Thyroid gland (tissue), 4 donors: ENCODE results near the gene TBC1D25. TPM values are rescaled to one million over a fixed set of nuclear protein-coding genes. Genes with fewer than 3 reads are reported as not detected.

Experiments
- DNase-seq, 2 donors: peaks; one replicate each; pipeline ENCODE4 v3.0.0-alpha.2; 2019
- H3K27ac ChIP-seq, 3 donors: fragments of 200-600 bp; sonication (generic); 1 replicate in 2 of 3; 2 replicates in 1 of 3; pipeline ENCODE4 v1.5.1; 2016 to 2019; ENCODE audit warnings: mild to moderate bottlenecking in 1 of 3, moderate library complexity in 1 of 3
- H3K27me3 ChIP-seq: fragments of 200-600 bp; sonication (generic); one replicate; pipeline ENCODE4 v1.5.1; 2019
- H3K36me3 ChIP-seq, 2 donors: fragments of 200-600 bp; sonication (generic); one replicate each; pipeline ENCODE4 v1.5.1; 2016 to 2019
- H3K4me1 ChIP-seq, 2 donors: fragments of 200-600 bp; sonication (generic); one replicate each; pipeline ENCODE4 v1.5.1; 2017 to 2019
- H3K4me3 ChIP-seq, 3 donors: fragments of 200-600 bp; sonication (generic); replicated peaks in 1 of 3; 1 replicate in 2 of 3; 2 replicates in 1 of 3; pipeline ENCODE4 v1.5.1; 2016; ENCODE audit warnings: mild to moderate bottlenecking in 1 of 3
- H3K9me3 ChIP-seq: fragments of 200-600 bp; sonication (generic); one replicate; pipeline ENCODE4 v1.5.1; 2017
- POLR2A ChIP-seq, 2 donors: fragments of 450-650 bp; IDR thresholded peaks; one replicate each; pipeline ENCODE4 v1.6.1; 2017; ENCODE audit warnings: antibody characterized with exemption in 2 of 2, mild to moderate bottlenecking in 2 of 2, moderate library complexity in 1 of 2
- WGBS, 2 donors: methylation state at CpG; one replicate each; pipeline ENCODE4 v1.1.5; 2017; 5-methylcytosine and 5-hydroxymethylcytosine counted together
- intact Hi-C: fragments of 100-400 bp; cut with DNase I; formaldehyde crosslinking; loops from one replicate; pipeline ENCODE4 v1.15.1; 2023
- total RNA-seq, 4 donors: library from RNA; depleted of rRNA; stranded (reverse); fragments of >200 nt; gene quantifications; one replicate each; pipeline ENCODE4 v1.2.3, GENCODE V29; 2016
- TF ChIP-seq, protein P1 (sequence below), 6 experiments: fragments of 200-600 bp in 3 of 6; fragments of 450-650 bp in 3 of 6; sonication (generic) in 3 of 6; IDR thresholded peaks; one replicate each; pipeline ENCODE4 v1.5.1; 2016 to 2019; ENCODE audit warnings: antibody characterized with exemption in 6 of 6, mild to moderate bottlenecking in 2 of 6, inconsistent platforms in 1 of 6, moderate library complexity in 1 of 6

Gene TBC1D25
- total RNA-seq, 4 donors from 2014 or later, result 9.4 to 16.5 (median 12.2) TPM

DNA sequence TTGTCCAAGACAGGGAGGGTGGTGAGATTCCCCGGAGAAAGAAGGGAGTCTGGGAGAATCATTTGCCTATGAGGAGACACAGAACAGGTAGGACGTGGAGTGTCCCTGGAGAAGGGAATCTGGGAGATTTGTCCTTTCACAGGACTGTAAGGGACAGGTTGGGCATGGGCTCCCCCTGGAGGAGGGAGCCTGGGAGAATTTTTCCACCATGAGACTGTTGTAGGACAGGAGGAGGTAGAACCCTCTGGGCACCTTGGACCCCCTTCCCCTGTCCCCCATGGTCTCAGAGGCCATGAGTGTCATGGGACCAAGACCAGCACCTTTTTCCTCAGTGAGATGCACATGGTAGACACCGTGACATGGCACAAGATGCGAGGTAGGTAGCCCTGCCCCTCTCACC is 28.0 kb upstream of the TBC1D25 start:
- TF ChIP-seq, protein P1, sequence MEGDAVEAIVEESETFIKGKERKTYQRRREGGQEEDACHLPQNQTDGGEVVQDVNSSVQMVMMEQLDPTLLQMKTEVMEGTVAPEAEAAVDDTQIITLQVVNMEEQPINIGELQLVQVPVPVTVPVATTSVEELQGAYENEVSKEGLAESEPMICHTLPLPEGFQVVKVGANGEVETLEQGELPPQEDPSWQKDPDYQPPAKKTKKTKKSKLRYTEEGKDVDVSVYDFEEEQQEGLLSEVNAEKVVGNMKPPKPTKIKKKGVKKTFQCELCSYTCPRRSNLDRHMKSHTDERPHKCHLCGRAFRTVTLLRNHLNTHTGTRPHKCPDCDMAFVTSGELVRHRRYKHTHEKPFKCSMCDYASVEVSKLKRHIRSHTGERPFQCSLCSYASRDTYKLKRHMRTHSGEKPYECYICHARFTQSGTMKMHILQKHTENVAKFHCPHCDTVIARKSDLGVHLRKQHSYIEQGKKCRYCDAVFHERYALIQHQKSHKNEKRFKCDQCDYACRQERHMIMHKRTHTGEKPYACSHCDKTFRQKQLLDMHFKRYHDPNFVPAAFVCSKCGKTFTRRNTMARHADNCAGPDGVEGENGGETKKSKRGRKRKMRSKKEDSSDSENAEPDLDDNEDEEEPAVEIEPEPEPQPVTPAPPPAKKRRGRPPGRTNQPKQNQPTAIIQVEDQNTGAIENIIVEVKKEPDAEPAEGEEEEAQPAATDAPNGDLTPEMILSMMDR (IDR thresholded peaks at IDR 0.05), result peak in 2 of 6 experiments; percentile 23 to 33
- TF ChIP-seq POLR2A (IDR thresholded peaks at IDR 0.05), result no peak
- 73 to 86% methylated on average over 4 of the region's 4 CpGs for WGBS, 2 donors
- Histone ChIP-seq H3K27me3 (no peaks in the 10 kb centered on the region), H3K27ac (no peak overlapping the region), H3K4me3 (no peak overlapping the region), H3K36me3 (no peaks in the 10 kb centered on the region), H3K9me3 (no peaks in the 10 kb centered on the region), H3K4me1 (no peaks in the 10 kb centered on the region)
- intact Hi-C loops, result no loop called here
- DNase-seq, result peak; percentile 27 to 30

DNA sequence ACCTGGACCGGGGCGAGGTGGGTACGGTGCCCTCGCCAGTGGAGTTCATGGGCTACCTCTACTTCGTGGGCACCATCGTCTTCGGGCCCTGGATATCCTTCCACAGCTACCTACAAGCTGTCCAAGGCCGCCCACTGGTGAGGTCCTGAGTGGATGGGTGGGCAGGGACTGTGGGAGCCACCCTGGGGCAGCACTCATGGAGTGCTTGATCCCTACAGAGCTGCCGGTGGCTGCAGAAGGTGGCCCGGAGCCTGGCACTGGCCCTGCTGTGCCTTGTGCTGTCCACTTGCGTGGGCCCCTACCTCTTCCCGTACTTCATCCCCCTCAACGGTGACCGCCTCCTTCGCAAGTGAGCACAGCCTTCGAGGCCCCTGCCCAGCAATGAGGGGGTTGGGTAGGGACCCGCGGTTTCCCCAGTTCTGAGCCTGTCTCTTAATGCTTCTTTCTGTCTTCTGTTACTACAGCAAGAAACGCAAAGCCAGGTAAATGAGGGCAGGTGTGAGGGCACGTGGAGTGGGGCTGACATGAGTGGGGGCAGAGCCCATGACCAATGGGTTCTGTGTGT is 27.1 kb upstream of the TBC1D25 start:
- WGBS, 2 donors, result 94 to 97% methylated on average over 5 to 11 of the region's 20 CpGs
- DNase-seq, result no peak
- H3K9me3 ChIP-seq, result no peaks in the 10 kb centered on the region
- TF ChIP-seq, protein P1 (IDR thresholded peaks at IDR 0.05), result no peak
- no peak for TF ChIP-seq POLR2A (IDR thresholded peaks at IDR 0.05)
- H3K27ac ChIP-seq, result no peak overlapping the region
- no peaks in the 10 kb centered on the region for H3K27me3 ChIP-seq
- H3K36me3 ChIP-seq, result no peaks in the 10 kb centered on the region
- intact Hi-C loops, result no loop called here
- no peaks in the 10 kb centered on the region for H3K4me1 ChIP-seq
- no peak overlapping the region for H3K4me3 ChIP-seq

DNA sequence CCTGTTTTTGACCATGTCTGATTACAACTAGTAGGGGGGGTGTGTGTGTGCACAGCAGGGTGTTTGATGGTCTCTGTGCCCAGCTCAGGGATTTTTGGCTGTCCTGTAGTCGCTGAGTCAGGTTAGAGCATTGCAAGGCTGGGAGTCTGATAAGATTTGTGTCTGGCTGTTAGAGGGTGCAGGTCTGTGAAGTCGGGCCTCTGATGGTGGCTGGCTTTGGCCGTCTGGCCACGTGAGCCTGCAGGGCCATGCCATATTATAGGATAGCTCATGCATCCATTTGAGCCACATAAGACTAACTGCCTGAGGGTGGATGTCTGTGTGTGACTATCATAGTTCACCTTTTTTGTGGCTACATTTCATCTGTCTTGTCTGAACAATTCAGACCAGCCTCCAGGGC is 25.8 kb upstream of the TBC1D25 start:
- Histone ChIP-seq H3K4me3 (no peak overlapping the region), H3K27ac (no peak overlapping the region), H3K36me3 (no peaks in the 10 kb centered on the region), H3K27me3 (no peaks in the 10 kb centered on the region), H3K9me3 (no peaks in the 10 kb centered on the region), H3K4me1 (no peaks in the 10 kb centered on the region)
- no peak for DNase-seq
- TF ChIP-seq, protein P1 (IDR thresholded peaks at IDR 0.05), result no peak
- TF ChIP-seq POLR2A (IDR thresholded peaks at IDR 0.05), result no peak
- intact Hi-C loops, result no loop called here
- 100% methylated on average over 4 of the region's 4 CpGs; no CpG with 5 or more reads in 1 of the 2 donors for WGBS, 2 donors

DNA sequence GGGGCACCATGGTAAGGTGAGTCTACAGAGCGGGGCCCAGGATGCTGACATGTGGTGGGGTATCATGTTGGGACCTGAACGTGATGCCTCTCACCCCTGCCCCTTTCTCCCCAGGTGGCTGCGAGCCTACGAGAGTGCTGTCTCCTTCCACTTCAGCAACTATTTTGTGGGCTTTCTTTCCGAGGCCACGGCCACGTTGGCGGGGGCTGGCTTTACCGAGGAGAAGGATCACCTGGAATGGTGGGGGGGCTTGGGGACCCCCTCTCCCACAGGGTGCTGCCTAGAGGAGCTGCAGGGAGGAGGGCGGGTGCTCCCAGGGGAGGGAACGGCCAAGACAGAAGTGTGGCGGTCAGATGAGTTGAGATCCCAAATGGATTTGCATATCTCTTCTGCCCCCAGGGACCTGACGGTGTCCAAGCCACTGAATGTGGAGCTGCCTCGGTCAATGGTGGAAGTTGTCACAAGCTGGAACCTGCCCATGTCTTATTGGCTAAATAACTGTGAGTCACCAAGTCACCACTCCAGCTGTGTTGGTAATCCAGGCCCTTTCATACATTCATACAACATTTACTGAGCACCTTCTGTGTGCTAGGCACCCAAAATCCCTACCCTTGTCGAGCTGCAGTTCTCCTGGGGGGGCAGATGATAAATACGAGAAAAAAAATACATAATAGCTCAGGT is 25.2 kb upstream of the TBC1D25 start:
- 90 to 98% methylated on average over 7 to 14 of the region's 16 CpGs for WGBS, 2 donors
- no peak overlapping the region for H3K4me3 ChIP-seq
- H3K4me1 ChIP-seq, result no peaks in the 10 kb centered on the region
- no peaks in the 10 kb centered on the region for H3K9me3 ChIP-seq
- TF ChIP-seq, protein P1 (IDR thresholded peaks at IDR 0.05), result no peak
- no peak for TF ChIP-seq POLR2A (IDR thresholded peaks at IDR 0.05)
- H3K36me3 ChIP-seq, result no peaks in the 10 kb centered on the region
- intact Hi-C loops, result no loop called here
- H3K27me3 ChIP-seq, result no peaks in the 10 kb centered on the region
- H3K27ac ChIP-seq, result no peak overlapping the region
- no peak for DNase-seq

DNA sequence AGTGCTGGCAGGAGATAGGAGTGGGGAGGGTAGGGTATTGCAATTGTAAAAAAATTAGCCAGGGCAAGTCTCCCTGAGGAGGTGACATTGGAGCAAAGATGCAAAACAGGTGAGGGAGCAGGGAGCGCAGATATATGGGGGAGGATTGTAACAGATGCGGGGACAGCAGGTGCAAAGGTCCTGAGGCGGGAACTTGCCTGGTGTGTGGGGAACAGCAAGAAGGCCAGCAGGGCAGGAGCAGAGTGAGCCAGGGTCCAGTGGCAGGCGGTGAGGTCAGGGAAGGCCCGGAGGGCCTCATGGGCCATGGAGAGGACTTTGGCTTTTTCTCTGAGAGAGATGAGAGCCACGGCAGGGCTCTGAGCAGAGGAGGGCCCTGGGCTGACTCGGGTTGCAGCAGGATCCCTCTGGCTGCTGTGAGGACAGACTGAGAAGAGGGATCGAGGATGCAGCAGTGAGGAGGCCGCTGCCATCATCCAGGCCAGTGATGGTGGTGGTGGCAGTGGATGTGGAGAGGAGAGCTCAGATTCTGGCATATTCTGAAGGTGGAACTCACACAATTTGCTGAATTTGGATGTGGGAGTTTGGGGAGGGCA is 24.6 kb upstream of the TBC1D25 start:
- Histone ChIP-seq H3K4me3 (no peak overlapping the region), H3K9me3 (no peaks in the 10 kb centered on the region), H3K27ac (no peak overlapping the region), H3K36me3 (no peaks in the 10 kb centered on the region), H3K4me1 (no peaks in the 10 kb centered on the region), H3K27me3 (no peaks in the 10 kb centered on the region)
- DNase-seq, result no peak
- WGBS, 2 donors, result 96 to 98% methylated on average over 9 of the region's 9 CpGs
- intact Hi-C loops, result no loop called here
- TF ChIP-seq, protein P1 (IDR thresholded peaks at IDR 0.05), result no peak
- no peak for TF ChIP-seq POLR2A (IDR thresholded peaks at IDR 0.05)
